Adipose tissue (tissue), 3 donors: ENCODE results near the gene INTS2. TPM values are rescaled to one million over a fixed set of nuclear protein-coding genes. Genes with fewer than 3 reads are reported as not detected.
"Not testable (repeated sequence)": the region's sequence is repeated elsewhere in the genome, so short reads cannot be mapped to it uniquely, and the experiment has no call there.

Source experiments
- H3K27ac ChIP-seq: one replicate; pipeline ENCODE4 v1.5.1; 2013; ENCODE audit warnings: low read depth, low read length
- WGBS, 3 donors: extraction: QIAGEN DNeasy Blood & Tissue Kit; methylation state at CpG; one replicate each; pipeline ENCODE4 v1.1.7; 2013; 5-methylcytosine and 5-hydroxymethylcytosine counted together
- polyA plus RNA-seq, 3 donors: library from polyadenylated mRNA; stranded (reverse); fragments of 200-250 nt; gene quantifications; one replicate each; pipeline ENCODE4 v1.2.3, GENCODE V29; 2013
- donor health status: healthy with polysubstance abuse.
- donor health status: Bipolar disorder and iron deficiency.
- donor health status: healthy.

Gene INTS2
- polyA plus RNA-seq, 3 donors: 1.1 to 3.7 (median 2.5) TPM

DNA sequence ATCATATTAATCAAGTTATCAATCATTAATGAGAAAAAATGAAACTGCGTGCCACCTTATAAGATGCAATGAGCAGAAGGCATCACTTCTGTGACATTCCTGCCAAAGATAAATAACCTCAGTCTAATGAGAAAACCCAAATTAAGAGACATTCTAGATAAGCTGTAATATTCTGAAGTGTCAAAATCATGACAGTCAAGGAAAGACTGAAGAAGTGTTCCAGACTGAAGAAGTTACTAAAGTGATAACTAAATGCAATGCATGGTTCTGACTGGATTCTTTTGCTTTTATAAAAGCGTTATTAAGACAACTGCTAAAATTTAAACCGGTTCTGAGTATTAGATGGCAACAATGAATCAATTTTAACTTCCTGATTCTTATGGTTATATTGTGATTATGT, 95.3 kb downstream of the INTS2 start:
- WGBS, 3 donors: 90 to 96% (median 95%) methylated on average over 3 of the region's 3 CpGs
- H3K27ac ChIP-seq: no peak overlapping the region

DNA sequence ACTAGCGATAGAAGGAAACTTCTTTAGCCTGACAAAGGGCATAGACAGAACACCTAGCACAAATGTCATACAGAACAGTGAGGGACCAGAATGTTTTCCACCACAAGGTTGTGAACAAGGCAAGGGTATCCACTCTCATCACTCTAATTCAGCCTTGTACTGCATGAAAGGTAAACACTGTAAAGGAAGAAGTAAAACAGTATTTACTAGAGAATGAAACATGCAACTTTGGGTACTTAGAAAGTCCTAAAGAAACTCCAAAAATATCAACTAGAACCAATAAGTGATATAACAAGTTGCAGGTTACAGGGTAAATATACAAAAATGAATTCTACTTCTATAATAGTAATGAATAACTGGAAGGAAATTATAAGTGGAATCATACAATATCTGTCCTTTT, 96.7 kb downstream of the INTS2 start:
- no peak overlapping the region for H3K27ac ChIP-seq
- 98 to 100% (median 100%) methylated on average over 1 of the region's 1 CpG for WGBS, 3 donors

GRCh38 chr17:61828694-61829093, 99.1 kb downstream of the INTS2 start:
- 95 to 98% (median 97%) methylated on average over 1 of the region's 1 CpG for WGBS, 3 donors
- H3K27ac ChIP-seq: no peak overlapping the region

GRCh38 chr17:61827649-61828395, 100.0 kb downstream of the INTS2 start:
- no peak overlapping the region for H3K27ac ChIP-seq
- WGBS, 3 donors: 98 to 99% (median 99%) methylated on average over 8 of the region's 8 CpGs

- not testable (repeated sequence) for H3K27ac ChIP-seq
- 99 to 100% (median 100%) methylated on average over 1 of the region's 1 CpG for WGBS, 3 donors
Observed at GRCh38 chr17:61826866-61827265, 100.9 kb downstream of the INTS2 start.

DNA sequence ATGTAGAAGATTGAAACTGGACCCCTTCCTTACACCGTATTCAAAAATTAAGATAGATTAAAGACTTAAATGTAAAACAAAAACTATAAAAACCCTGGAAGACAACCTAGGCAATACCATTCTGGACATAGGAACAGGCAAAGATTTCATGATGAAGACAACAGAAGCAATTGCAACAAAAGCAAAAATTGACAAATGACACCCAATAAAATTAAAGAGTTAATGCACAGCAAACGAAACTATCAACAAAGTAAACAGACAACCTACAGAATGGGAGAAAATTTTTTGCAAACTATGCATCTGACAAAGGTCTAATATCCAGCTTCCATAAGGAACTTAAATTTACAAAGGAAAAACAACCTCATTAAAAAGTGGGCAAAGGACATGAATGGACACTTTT, 101.6 kb downstream of the INTS2 start:
- 70 to 96% (median 94%) methylated on average over 2 of the region's 2 CpGs for WGBS, 3 donors
- H3K27ac ChIP-seq: not testable (repeated sequence)

GRCh38 chr17:61825448-61826137, 102.2 kb downstream of the INTS2 start:
- no peak overlapping the region for H3K27ac ChIP-seq
- 97 to 100% (median 99%) methylated on average over 2 of the region's 2 CpGs for WGBS, 3 donors

- WGBS, 3 donors: 73 to 83% (median 83%) methylated on average over 6 of the region's 6 CpGs
- no peak overlapping the region for H3K27ac ChIP-seq
Observed at GRCh38 chr17:61822326-61823285, 105.2 kb downstream of the INTS2 start.

DNA sequence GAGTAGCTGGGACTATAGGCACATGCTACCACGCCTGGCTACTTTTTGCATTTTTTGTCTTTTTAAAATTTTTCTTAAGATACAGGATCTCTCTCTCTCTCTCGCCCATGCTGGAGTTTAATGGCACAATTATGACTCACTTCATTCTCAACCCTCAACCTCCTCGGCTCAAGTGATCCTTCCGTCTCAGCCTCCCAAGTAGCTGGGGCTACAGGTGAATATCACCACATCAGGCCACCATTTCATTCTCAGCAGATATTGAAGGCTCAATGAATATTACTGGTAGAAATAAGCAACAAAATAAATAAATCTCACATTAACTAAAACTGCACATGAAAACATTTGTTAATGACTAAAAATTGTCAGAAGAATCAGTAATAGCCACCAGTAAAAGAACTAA, 106.1 kb downstream of the INTS2 start:
- no peak overlapping the region for H3K27ac ChIP-seq
- 97 to 99% (median 99%) methylated on average over 4 of the region's 4 CpGs for WGBS, 3 donors

DNA sequence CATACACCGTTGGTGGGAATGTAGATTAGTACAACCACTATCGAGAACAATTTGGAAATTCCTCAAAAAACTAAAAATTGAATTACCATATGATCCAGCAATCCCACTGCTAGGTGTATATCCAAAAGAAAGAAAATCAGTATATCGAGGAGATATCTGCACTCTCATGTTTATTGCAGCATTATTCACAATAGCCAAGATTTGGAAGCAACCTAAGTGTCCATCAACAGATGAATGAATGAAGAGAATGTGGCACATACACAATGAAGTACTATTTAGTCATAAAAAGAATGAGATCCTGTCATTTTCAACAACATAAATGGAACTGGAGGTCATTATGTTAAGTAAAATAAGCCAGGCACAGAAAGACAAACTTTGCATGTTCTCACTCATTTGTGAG, 108.5 kb downstream of the INTS2 start:
- not testable (repeated sequence) for H3K27ac ChIP-seq
- WGBS, 3 donors: 93 to 98% (median 97%) methylated on average over 3 of the region's 3 CpGs

DNA sequence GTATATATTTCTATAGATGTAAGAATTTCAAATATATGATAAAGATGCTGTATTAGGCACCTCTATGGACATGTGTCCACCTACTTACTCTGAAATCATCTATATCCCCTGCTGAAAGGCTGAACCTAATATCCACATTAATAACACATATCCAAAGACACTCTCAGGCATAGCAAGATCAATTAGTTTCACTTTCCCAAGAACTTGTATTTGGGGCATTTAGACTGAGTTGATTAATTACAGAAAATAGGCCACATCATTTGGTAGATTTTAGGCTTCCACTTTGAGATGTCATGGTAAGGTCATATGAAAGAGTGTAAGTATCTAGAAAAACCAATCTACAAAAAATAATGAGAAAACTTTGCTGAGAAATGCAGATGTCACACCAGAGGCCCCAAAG, 109.6 kb downstream of the INTS2 start:
- no peak overlapping the region for H3K27ac ChIP-seq

DNA sequence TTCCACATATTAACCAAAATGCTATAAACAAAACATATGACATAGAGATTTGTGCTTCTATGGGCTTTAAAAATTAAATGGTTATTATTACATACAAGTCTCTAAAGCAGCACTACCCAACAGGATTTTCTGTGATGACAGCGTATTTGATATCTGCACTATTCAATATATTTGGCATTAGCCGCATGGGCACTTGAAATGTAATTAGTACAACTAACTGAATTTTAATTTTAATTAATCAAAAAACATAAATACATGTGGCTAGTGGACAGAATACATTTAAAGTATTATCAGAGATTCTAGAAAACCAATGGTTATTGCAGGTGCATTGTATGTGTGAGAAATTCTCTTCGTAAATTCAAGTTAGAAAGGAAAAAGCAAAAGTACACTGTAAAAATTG, 110.3 kb downstream of the INTS2 start:
- WGBS, 3 donors: 98 to 99% (median 99%) methylated on average over 3 of the region's 3 CpGs
- H3K27ac ChIP-seq: no peak overlapping the region

- no peak overlapping the region for H3K27ac ChIP-seq
- WGBS, 3 donors: 46 to 68% (median 50%) methylated on average over 4 of the region's 4 CpGs
Observed at GRCh38 chr17:61816538-61816937, 111.2 kb downstream of the INTS2 start.

GRCh38 chr17:61815863-61816503, 111.8 kb downstream of the INTS2 start:
- 29 to 77% (median 67%) methylated on average over 5 of the region's 5 CpGs for WGBS, 3 donors
- no peak overlapping the region for H3K27ac ChIP-seq

Other genes with a start within 250 kb of the INTS2 start
- under 1 TPM; 0.11 to 0.25 (median 0.15) TPM for gene BRIP1, start 64.5 kb downstream of the INTS2 start, polyA plus RNA-seq
- gene MED13, start 137.3 kb upstream of the INTS2 start, polyA plus RNA-seq: 10 to 100 TPM in 1 of 3 donors, 1 to 10 TPM in 2; 4.7 to 11.9 (median 8.3) TPM